22Rv1 (cell line): Measurements from ENCODE around the gene KCNG2.
"Not testable (repeated sequence)": the region's sequence is repeated elsewhere in the genome, so short reads cannot be mapped to it uniquely, and the experiment has no call there.

Experiments
- H3K27ac ChIP-seq: fragments of 450-650 bp; 2 replicates; pipeline ENCODE4 v1.5.1; 2017
- ZFX ChIP-seq: fragments of 450-650 bp; IDR thresholded peaks from 2 replicates; pipeline ENCODE4 v1.6.1; 2017; ENCODE audit warnings: antibody characterized with exemption, borderline replicate concordance
- TF ChIP-seq, protein P1 (sequence below): fragments of 450-650 bp; IDR thresholded peaks from 2 replicates; pipeline ENCODE4 v1.5.1; 2017; ENCODE audit warnings: mild to moderate bottlenecking

KCNG2 gene

DNA sequence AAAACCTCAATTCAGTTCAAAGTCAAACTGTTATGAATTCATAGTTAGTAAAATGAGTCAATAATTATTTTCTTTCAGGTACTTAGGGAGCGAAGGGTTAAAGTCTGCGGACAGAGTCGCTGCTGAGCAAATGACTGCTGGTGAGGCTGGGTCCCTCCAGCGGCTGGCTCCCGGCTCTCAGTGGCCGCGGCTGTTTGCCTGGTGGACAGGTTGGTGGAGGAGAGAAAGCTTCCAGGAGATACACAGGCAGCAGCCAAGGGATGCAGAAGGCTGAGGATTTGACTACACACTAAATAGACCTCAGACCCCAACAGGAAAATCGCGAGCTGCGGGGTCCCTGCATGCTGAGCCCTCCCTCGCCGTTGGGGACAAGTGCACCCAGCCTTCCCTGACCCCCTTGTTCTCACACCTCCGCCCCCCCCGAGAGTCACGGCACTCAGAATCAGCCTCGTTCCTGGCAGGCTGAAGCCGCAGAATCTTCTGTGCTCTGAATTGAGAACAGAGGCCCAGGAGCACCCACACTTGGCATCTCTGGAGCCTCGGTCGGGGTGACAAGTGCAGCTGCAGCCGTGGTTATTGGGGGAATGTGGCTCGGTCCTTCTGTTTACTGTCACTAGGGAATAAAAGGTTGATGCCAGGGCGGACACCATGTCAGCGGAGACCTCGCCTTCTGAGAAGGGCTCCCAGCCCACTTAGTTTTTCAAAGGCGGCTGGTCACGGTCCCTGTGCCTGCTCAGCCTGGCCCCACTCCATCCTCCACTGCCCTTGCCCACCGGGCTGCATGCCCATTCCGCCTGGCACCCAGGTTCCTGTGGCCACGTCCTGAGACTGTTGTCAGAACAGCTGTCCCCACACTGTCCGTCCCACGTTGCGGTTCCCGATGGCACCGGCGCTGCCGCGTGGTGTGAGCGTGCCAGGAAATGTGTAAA, 79.7 kb downstream of the KCNG2 start:
- TF ChIP-seq, protein P1, sequence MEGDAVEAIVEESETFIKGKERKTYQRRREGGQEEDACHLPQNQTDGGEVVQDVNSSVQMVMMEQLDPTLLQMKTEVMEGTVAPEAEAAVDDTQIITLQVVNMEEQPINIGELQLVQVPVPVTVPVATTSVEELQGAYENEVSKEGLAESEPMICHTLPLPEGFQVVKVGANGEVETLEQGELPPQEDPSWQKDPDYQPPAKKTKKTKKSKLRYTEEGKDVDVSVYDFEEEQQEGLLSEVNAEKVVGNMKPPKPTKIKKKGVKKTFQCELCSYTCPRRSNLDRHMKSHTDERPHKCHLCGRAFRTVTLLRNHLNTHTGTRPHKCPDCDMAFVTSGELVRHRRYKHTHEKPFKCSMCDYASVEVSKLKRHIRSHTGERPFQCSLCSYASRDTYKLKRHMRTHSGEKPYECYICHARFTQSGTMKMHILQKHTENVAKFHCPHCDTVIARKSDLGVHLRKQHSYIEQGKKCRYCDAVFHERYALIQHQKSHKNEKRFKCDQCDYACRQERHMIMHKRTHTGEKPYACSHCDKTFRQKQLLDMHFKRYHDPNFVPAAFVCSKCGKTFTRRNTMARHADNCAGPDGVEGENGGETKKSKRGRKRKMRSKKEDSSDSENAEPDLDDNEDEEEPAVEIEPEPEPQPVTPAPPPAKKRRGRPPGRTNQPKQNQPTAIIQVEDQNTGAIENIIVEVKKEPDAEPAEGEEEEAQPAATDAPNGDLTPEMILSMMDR, result no peak
- TF ChIP-seq ZFX, result no peak
- H3K27ac ChIP-seq, result no peak overlapping the region

DNA sequence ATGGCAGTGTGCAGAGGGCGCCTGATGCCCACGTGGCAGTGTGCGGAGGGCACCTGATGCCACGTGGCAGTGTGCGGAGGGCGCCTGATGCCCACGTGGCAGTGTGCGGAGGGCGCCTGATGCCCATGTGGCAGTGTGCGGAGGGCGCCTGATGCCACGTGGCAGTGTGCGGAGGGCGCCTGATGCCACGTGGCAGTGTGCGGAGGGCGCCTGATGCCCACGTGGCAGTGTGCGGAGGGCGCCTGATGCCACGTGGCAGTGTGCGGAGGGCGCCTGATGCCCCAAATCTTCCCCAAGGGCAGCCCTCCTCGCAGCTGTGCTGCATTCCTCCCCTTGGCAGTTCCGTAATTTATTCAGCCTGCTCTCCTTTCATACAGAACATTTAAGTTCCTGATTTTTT, 80.5 kb downstream of the KCNG2 start:
- not testable (repeated sequence) for H3K27ac ChIP-seq

DNA sequence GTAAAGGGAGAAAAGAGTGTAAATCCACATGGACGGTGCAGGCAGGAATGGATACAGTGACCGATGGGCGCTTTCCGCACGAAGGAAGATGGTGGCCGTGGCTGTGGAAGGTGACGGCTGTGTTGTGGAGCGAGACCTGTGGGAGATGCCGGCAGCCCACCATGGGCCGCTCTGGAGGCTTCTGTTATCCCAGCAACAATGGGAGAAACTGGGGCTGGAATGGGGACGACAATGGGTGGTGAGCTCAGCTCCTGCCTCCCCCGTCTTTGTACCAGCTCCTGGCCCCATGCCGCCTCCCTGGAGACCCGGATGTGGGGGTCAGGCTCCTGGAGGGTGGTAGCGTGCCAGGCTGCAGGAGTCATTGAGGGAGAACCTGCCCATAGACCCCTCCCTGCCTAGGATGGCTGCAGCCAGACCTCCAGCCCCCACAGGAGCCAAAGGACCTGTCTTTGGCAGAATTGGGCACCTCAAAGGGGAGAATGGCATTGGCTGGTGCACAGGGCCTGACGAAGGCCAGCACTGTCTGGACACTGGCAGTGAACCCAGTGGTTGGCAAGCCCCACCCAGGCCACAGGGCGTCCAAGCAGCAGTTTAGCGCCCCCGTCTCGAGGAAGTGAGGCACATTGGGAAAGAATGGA, 81.1 kb downstream of the KCNG2 start:
- no peak overlapping the region for H3K27ac ChIP-seq
- TF ChIP-seq ZFX, result no peak
- TF ChIP-seq, protein P1, result no peak

DNA sequence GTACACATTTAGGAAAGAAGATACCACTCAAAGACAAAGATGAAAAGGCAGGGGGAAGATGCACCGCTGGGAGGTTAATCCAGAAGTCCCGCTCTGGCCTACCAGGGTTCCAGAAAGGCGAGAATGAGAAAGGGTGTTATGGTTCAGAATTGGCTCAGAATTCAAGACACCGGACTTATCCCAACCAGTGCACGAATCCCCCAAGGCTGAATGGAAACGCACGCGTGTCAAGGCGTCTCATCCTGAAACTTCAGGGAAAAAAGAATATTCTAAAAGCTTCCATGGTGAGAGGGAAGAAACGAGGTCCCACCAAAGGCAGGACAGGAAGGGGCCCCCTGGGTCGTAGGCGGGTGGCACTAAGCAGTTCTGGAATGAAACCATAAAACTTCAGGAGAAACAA, 81.8 kb downstream of the KCNG2 start:
- TF ChIP-seq, protein P1, result no peak
- no peak for TF ChIP-seq ZFX
- no peak overlapping the region for H3K27ac ChIP-seq

DNA sequence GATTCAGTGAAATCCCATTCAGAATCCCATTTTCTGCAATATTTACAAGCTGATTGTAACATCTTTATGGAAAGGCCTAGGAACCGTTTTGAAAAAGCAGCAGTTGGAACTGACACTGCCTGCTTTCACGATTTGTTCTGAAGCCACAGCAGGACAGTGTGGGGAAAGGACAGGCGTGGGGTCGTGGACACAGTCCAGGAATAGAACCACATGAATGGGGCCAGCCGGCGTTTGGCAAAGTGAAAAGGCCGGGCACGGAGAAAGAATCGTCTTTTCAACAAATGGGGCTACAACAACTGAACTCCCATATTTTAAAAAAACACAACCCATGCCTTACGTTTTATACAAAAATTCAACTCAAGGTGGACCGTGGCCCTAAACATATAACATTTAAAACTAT, 84.0 kb downstream of the KCNG2 start:
- H3K27ac ChIP-seq, result no peak overlapping the region
- TF ChIP-seq, protein P1, result no peak
- no peak for TF ChIP-seq ZFX

DNA sequence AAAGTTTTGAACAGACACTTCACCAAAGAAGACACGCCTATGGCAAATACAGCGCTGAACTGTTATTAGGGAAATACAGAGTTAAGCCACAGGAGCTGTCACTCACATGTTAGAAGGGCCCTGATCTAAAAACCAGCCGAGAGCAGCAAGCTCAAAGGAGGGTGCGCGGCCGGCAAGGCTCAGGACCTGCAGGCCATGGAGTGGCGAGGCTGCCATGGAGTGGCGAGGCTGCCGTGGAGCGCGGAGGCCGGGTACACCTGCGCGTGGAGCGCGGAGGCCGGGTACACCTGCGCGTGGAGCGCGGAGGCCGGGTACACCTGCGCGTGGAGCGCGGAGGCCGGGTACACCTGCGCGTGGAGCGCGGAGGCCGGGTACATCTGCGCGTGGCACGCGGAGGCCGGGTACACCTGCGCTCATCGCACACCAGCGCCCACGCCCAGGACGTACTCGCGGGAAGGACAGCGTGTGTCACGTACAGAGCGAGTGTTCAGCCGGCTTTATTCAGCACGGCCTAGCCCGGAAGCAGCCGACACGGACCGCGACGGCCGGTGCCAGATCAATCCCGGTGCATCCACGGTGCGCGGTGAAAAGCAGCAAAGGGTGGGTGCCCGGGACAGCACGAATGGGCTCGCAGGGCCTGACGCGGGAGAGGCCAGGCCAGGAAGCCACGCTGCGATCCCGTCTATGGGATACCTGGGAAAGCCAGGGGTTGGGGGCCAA, 84.9 kb downstream of the KCNG2 start:
- TF ChIP-seq ZFX, result no peak
- TF ChIP-seq, protein P1, result no peak
- no peak overlapping the region for H3K27ac ChIP-seq

DNA sequence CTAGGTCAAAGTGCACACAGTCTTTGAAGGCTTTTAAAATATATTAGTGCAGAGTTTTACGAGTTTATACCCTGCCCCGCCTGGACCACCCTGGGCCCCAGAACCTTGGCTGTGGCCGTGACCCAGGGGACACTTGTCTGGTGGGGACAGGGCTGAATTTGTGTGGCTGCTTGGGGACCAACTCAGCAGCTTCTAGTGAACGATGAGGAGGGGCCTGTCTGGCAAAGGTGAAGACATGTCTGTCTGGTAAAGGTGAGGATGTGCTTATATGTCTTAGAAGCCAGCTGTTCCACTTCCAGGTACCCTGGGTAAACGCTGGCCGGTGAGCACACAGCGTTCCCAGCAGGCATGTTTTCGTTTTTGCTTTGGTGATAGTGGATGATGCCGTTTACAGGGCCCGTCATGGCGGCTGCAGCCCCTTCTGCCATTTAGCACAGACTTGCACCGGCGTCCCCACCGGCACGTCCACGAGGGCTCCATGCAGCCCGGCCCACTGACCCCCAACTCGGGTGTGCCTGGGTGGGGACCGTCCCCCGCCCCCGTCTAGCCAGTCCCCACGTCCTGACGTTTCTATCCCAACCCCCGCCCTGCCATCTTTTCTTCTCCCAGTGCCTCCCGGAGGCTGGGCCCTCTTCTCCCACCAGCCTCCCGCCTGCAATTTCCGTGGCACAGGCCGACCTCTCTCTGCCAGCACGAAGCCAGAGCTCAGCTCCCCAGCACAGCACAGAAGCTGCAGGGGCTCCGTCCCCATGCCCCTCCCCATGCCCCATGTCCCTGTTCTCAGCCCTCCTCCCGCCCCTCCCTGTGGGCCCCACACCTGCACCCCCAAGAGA, 85.9 kb downstream of the KCNG2 start:
- H3K27ac ChIP-seq, result no peak overlapping the region
- TF ChIP-seq ZFX, result no peak
- TF ChIP-seq, protein P1, result no peak
